ENCODE results near the gene CHKA.

Gene CHKA

DNA sequence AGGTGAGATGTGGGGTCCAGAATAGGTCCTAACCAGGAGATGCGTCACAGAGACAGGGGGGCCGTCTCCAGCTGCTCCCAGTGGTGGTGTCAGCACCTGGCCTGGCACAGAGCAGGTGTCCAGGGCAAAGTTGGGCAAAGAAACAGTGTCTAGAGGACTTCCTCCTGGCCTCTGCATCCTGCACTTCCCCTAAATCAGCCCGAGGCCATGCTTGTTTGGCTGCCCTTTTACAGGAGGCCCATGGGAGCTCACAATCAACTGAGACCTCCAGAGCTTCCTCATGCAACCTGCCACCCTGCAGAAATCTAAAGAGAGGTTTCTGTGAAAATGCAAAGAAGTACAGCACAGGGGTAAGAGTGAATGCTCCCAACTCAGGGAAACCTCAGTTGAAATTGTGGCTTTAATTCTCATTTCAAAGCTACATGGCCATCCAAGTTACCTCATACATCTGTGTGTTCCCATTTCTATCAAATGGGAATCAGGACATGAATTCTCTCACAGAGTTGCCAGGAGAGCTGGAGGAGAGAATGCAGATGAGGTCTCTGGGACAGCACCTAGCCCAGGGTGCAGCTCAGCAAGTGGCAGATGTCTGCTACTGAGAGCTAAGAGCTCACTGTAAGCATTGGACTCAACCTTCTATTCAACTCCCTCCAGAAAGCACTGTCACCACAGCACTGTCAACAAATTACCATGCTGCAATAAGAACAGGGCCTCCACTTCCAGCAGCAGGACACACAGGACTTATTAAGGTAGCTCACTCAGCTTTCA, 49.7 kb downstream of the CHKA start:
- DNase-seq (ENCODE audit: low spot score): no peak

DNA sequence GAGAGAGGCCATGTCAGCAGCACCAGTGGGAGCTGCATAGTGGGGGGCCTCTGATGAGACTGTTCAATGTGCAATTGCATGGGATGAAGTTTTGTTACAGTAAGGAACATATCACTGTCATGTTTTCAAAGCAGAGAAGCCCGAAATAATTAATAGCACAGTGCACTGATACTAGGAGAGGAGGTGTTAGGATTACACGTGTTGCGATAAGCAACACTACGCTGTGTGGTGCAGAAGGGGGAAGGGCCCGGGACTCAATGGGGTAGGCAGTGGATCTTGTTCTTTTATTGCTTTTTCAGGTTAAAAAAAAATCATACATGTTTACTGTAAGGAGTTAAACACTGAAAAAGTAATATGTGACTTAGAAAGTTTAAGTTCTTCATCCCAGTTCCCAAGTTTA, 53.2 kb downstream of the CHKA start:
- DNase-seq (ENCODE audit: low spot score): no peak

DNA sequence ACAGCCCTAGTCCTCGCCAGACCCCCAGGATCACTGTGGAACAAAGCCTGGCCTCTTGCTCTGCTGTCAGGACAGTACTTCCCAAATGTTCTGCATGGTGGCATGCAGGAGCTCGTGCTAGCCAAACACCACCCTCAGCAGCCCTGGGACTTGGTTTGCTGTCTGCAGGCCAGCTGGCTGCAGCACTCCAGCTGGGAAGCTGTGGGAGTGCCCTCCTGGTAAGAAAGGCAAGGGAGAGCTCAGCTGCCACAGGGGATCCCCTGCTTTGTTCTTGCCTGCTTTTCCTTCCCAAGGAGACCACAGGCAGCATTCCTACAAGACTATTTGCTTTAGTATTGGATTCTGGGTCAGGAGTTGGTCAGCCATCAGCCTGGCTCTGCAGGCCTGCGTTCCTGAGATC, 54.4 kb downstream of the CHKA start:
- DNase-seq (ENCODE audit: low spot score): no peak

DNA sequence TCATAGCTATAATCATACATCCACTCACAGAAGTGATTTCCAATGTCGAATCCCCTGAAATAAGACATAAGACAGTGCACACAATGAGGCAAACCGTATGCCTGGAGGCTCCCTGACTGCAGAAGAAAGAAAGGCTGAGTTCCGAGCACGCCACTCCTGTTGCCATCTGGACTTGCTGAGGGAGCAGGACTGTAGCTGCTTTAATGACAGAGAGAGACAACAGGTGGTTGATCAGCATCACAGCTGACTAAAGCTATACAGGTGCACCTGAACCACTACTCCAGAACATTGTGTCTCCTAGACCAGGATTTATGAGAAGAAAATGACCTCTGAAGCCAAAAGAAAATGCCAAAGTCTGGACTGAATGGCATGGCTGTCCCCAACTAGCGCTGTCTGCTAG, 55.3 kb downstream of the CHKA start:
- DNase-seq (ENCODE audit: low spot score): no peak

- DNase-seq (ENCODE audit: low spot score): no peak
Observed at GRCh38 chr11:68064926-68065325, 56.3 kb downstream of the CHKA start.

DNA sequence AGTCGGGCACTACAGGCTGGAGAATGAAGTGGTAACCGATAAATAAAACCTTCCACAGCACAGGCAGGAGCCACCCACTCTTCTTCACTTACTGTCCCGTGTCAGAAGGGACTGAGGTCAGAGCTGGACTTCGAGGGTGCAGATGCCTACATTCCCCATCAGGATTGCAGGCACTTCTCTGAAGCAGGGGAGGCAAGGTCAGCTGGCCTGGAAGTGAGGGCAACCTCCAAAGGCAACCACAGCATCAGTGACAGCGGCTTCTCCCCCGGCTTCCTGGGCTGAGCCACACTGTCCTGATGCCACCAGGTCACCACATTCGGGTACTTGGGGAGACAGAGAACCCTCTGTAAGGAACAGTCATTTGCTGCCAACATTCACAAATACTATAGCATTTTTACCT, 59.7 kb downstream of the CHKA start:
- no peak for DNase-seq (ENCODE audit: low spot score)

- no peak for DNase-seq (ENCODE audit: low spot score)
Observed at GRCh38 chr11:68057807-68058206, 63.4 kb downstream of the CHKA start.

GRCh38 chr11:68056317-68057285, 64.6 kb downstream of the CHKA start:
- DNase-seq (ENCODE audit: low spot score): no peak

GRCh38 chr11:68053981-68054812, 67.0 kb downstream of the CHKA start:
- DNase-seq (ENCODE audit: low spot score): no peak

- DNase-seq (ENCODE audit: low spot score): no peak
Observed at GRCh38 chr11:68053117-68053516, 68.1 kb downstream of the CHKA start.

- DNase-seq (ENCODE audit: low spot score): no peak
Observed at GRCh38 chr11:68052137-68052873, 68.9 kb downstream of the CHKA start.

DNA sequence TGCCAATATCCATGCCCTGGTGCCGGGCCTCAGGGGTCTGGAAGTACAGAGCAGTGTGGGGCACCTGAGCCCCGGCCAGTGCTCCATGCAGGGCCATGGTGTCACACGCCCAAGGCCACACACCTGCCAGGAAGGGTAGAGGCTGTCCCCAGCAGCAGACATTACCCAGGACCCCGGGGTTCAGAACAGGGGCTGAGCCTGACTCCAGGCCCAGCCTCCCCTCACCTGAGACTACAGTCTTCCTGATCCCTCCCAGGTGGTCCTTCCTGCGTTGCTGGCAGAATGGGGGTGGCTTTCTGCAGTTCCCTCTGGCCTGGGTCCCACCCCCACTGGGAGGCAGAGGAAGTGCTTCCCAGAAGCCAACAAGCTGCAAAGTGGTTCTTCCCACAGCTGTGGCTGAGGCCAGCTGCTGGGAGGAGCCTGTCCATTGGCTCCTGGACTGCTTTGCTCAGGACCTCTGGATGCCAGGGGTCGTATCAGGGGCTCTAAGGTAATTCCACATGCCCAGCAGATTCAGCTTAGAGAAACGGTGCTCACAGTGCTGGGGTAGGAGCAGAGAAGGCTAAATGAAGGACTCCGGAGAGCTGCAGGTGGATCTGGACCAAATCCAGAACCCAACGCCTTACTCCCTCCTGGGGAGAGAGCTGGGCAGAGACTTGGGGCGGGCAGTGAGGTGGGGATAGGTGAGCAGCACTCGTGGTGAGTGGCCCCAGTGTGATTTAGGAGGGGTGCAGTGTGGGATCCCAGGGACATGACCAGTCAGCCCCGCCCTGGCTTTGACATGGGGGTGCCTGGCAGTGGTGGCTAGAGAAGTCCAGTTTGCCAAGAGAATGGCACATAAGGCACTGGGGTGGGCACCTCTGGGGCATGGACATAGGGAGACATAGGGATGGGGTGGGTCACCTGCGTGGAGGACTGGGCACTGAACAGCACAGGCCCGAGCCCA, 69.7 kb downstream of the CHKA start:
- DNase-seq (ENCODE audit: low spot score): peak; percentile 8

GRCh38 chr11:68050371-68050841, 70.8 kb downstream of the CHKA start:
- DNase-seq (ENCODE audit: low spot score): no peak

DNA sequence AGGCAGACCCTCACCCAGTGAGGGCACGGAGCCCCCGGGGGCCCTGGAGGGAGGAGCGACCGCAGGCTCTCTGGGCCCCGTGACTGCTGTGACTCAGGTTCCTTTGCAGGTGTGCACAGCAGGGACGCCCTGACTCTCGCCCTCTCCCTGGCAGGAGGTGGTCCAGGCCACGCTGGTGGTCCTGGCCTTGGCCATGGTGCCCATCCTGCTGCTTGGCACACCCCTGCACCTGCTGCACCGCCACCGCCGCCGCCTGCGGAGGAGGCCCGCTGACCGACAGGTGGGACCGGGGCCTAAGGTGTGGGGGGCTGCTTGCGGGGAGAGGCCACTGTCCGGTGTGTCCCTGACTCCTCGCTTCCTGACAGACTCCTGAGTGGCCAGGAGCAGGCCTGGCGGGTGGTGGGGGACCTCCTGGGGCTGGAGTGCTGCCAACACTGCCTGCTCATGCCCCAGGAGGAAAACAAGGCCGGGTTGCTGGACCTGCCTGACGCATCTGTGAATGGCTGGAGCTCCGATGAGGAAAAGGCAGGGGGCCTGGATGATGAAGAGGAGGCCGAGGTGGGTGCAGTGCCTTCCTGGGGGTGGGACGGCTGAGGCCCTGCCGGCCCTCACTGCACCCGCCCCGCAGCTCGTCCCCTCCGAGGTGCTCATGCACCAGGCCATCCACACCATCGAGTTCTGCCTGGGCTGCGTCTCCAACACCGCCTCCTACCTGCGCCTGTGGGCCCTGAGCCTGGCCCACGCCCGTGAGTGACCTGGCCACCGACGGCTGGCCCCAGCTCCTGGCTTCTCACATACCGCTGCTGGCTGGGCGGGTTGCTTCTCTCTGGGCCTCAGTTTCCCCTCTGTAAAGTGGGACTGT, 71.4 kb downstream of the CHKA start:
- DNase-seq (ENCODE audit: low spot score): no peak

GRCh38 chr11:68048681-68049508, 72.3 kb downstream of the CHKA start:
- no peak for DNase-seq (ENCODE audit: low spot score)

DNA sequence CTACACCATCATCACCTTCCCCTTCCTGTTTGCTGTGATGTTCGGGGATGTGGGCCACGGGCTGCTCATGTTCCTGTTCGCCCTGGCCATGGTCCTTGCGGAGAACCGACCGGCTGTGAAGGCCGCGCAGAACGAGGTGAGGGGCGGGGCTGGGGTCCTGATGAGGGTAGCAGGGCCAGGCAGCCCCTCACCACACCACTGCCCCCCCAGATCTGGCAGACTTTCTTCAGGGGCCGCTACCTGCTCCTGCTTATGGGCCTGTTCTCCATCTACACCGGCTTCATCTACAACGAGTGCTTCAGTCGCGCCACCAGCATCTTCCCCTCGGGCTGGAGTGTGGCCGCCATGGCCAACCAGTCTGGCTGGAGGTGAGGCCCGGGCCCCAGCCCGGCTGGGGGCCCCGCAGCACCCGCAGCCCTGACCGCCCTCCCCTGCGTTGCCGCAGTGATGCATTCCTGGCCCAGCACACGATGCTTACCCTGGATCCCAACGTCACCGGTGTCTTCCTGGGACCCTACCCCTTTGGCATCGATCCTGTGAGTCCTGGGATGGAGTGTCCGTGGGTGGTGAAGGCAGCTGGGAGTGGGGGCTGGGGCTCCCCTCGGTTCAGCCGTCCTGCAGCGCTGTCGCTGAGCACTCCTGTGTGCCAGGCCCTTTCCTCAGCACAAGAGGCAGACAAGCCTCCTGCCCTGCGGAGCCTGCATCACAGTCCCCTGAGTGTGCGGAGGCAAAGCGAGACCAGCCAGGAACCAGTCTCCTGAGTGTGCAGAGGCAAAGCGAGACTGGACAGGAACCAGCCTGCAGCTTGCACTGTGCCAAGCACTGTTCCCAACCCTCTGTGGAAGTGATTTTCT, 73.5 kb downstream of the CHKA start:
- no peak for DNase-seq (ENCODE audit: low spot score)

- DNase-seq (ENCODE audit: low spot score): no peak
Observed at GRCh38 chr11:68044898-68045351, 76.3 kb downstream of the CHKA start.

Data from hepatic stellate cell (primary cell).